DOHH2 (cell line): ENCODE measurements around the gene GNGT1.

Source experiments
- CTCF ChIP-seq: fragments of 200-600 bp; sonication (generic); IDR thresholded peaks from one replicate; pipeline ENCODE4 v1.5.1; 2014; ENCODE audit warnings: antibody characterized with exemption, mild to moderate bottlenecking, low read depth, low read length; ENCODE audit not compliant: poor library complexity, severe bottlenecking
- EZH2phosphoT487 ChIP-seq: fragments of 200-600 bp; sonication (generic); IDR thresholded peaks from 2 replicates; pipeline ENCODE4 v1.6.1; 2017; ENCODE audit warnings: borderline replicate concordance, mild to moderate bottlenecking, antibody characterized with exemption, low read length, moderate library complexity, mixed read lengths

- TF ChIP-seq CTCF (peak; percentile 10), EZH2phosphoT487 (peak; percentile 64; the same call in 1 of the 2 replicates)
Measured at GRCh38 chr7:93890041-93890463, 16.3 kb upstream of the GNGT1 start.
